GM18517 (cell line): Measurements from ENCODE around the gene PXMP2.
A peak's percentile ranks its signal among the peaks of the same experiment; 100 is the strongest.
"Not testable (repeated sequence)": the region's sequence is repeated elsewhere in the genome, so short reads cannot be mapped to it uniquely, and the experiment has no call there.

Experiments
- ATAC-seq: cut with Tn5 transposase; IDR thresholded peaks from one replicate; pipeline ENCODE4 v1.9.1; 2021; ENCODE audit warnings: mild to moderate bottlenecking, moderate library complexity; ENCODE audit not compliant: unreplicated experiment

The PXMP2 gene

GRCh38 chr12:132690112-132690511 lies 2.7 kb downstream of the PXMP2 start:
- no peak for ATAC-seq

- ATAC-seq = not testable (repeated sequence)
Measured at GRCh38 chr12:132692030-132692429, 4.6 kb downstream of the PXMP2 start.

- ATAC-seq = not testable (repeated sequence)
Measured at GRCh38 chr12:132694888-132695287, 7.5 kb downstream of the PXMP2 start.

- ATAC-seq = no peak
Measured at GRCh38 chr12:132695431-132695830, 8.0 kb downstream of the PXMP2 start.

GRCh38 chr12:132698341-132698740 lies 11.0 kb downstream of the PXMP2 start:
- ATAC-seq = no peak

- no peak for ATAC-seq
Measured at GRCh38 chr12:132700212-132700822, 12.9 kb downstream of the PXMP2 start.

- no peak for ATAC-seq
Measured at GRCh38 chr12:132702640-132703039, 15.3 kb downstream of the PXMP2 start.

GRCh38 chr12:132703641-132704040 lies 16.3 kb downstream of the PXMP2 start:
- no peak for ATAC-seq

GRCh38 chr12:132707241-132707640 lies 19.9 kb downstream of the PXMP2 start:
- no peak for ATAC-seq

- ATAC-seq = no peak
Measured at GRCh38 chr12:132708150-132708549, 20.8 kb downstream of the PXMP2 start.

- ATAC-seq = peak; percentile 41
Measured at GRCh38 chr12:132710043-132710404, 22.6 kb downstream of the PXMP2 start.

- peak; percentile 85 for ATAC-seq
Measured at GRCh38 chr12:132710405-132711079, 23.2 kb downstream of the PXMP2 start, which contains the start of gene PGAM5. TSS of gene PGAM5 (plus strand) at chr12:132710842. CDS start at chr12:132710877, 35 bp downstream.

GRCh38 chr12:132711080-132711843 lies 23.9 kb downstream of the PXMP2 start:
- ATAC-seq = peak; percentile 5

GRCh38 chr12:132713123-132713522 lies 25.7 kb downstream of the PXMP2 start:
- ATAC-seq = no peak

GRCh38 chr12:132715874-132716273 lies 28.5 kb downstream of the PXMP2 start:
- no peak for ATAC-seq

GRCh38 chr12:132716356-132716755 lies 29.0 kb downstream of the PXMP2 start:
- ATAC-seq = no peak

GRCh38 chr12:132717011-132717410 lies 29.6 kb downstream of the PXMP2 start:
- no peak for ATAC-seq

- no peak for ATAC-seq
Measured at GRCh38 chr12:132717531-132718387, 30.4 kb downstream of the PXMP2 start.

GRCh38 chr12:132718644-132719043 lies 31.3 kb downstream of the PXMP2 start:
- no peak for ATAC-seq

- no peak for ATAC-seq
Measured at GRCh38 chr12:132719141-132719953, 32.0 kb downstream of the PXMP2 start.
